Activated CD4-positive, alpha-beta T cell treated with anti-CD3 and anti-CD28 coated beads for 4 hours (primary cell): ENCODE results near the gene SNRNP70.
A peak's percentile ranks its signal among the peaks of the same experiment; 100 is the strongest.

Experiments
- DNase-seq, 2 donors: peaks; one replicate each; pipeline ENCODE4 v3.0.0-alpha.2; 2020

SNRNP70 gene

DNA sequence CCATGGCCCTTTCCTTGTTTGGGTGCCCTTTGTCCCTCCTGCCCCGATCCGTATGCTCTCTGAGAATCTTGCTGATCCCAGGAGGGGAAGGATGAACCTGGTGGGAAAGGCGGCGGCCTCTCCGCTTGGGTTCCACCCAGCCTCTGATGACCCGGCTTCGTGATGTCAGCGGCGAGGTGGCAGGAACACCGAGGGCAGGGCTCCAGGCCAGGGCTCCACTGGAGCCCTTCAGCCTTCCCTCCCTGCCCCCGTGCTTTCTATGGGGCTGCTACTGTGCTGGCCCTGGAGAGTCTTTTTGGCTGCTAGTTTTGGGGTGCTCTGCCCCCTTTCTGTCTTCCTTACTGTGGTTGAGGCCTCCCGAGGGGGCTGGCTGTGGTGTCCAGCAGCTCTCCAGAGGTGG is 17.1 kb downstream of the SNRNP70 start:
- no peak for DNase-seq

- no peak for DNase-seq
These were observed 18.3 kb downstream of the SNRNP70 start for GRCh38 chr19:49103331-49104085.

DNA sequence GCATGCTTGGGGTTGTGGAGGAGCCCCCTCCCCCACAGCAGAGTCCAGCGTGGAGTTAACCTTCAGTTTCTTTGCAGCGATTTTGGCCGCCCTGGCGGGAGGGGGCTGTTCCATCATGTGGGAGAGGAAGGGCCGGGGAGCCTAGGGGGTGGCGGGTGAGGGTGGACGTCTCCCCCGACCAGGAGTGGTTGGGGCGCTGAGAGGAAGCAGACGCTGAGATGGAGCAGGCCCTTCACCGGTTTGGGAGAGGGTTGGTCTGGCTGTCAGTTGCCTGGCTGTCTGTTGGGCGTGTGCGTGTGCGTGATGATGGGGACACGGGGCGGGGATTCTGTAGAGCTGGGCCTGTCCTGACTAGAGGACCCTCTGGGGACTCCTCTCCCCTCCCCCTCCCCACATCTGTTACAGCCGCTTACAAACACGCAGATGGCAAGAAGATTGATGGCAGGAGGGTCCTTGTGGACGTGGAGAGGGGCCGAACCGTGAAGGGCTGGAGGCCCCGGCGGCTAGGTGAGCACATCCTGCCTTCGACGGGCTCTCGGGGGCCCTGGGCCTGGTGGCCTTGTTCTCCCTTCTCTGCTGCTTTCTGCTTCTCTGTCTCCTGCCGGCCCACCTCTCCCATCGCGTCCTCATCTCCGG is 19.1 kb downstream of the SNRNP70 start:
- no peak for DNase-seq

GRCh38 chr19:49106648-49107135 is 21.4 kb downstream of the SNRNP70 start:
- peak; percentile 61 to 67 for DNase-seq

GRCh38 chr19:49107625-49108459 is 22.6 kb downstream of the SNRNP70 start:
- DNase-seq: no peak

- DNase-seq: no peak
These were observed 23.8 kb downstream of the SNRNP70 start for GRCh38 chr19:49109051-49109450.

DNA sequence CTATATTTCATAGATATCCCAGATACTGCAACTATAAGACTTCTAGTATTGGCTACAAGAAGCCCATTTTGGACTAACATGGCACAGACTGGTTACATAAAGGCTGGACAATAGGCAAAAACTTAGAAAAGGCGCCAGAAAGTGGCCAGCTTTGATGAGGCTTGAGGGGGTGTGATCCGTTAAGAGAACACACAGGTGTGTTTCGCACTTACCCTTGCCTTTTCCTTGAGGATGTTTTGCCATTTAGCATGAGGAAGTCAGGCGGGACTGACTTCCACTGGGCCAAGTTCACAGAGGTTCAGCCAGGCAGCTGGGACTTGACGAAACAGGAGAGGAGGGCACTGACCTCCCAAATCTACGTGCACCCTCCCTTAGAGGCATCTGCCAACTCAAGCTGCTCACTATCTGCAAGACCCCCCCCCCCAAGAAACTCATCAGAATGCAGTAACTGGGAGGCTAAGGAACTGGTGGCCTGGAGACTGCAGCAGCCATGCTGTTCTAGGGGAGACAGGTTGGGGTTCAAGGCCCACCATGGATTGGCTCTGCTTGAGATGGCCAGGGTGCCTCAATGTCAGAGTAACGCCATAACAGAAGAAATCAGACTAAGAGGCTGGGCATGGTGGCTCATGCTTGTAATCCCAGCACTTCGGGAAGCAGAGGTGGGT is 24.4 kb downstream of the SNRNP70 start:
- DNase-seq: no peak

GRCh38 chr19:49110567-49110966 is 25.3 kb downstream of the SNRNP70 start:
- no peak for DNase-seq

GRCh38 chr19:49111218-49111998 is 26.2 kb downstream of the SNRNP70 start:
- DNase-seq: no peak

DNA sequence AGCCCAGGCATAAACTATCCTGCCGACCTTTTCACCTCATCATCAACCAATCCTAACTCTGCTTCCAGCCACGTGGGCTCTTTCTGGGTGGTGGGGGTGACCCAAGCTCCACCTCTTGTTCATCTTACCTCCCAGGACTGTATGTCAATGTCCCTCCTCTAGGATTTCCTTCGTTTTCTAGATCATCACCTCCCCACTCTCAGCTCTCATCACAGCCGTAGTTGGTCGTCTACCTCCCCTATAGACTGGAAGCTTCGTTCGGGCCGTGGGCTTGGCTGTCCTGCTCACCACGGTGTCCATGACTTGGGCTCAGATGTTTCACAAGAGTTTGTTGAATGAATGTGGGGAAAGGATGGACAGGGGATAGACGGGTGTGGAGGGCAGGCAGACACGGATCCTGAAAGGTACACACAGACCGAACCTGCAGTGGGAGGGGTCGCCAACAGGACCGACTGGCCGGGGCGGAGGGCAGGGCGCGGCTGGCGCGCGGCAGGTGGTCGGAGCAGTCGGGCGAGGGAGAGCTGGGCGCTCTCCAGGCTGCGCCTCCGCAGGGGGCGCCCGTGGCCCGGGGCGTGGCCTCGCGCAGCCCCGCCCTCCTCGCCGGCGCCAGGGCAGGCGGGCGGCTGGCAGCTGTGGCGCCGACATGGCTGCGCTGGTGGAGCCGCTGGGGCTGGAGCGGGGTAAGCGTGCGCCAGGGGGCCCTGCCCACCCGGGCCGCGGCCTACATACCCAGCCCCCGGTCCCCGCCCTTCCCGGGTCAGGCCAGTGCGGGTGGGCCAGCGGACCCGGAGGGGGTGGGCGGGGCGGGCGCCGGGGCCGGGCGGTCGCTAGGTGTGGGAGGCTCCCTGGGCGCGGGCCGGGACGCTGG is 28.7 kb downstream of the SNRNP70 start, which contains the start of gene LIN7B:
Gene LIN7B (plus strand): TSS at position 609 of the 868 bp plus-strand sequence. CDS start 35 bp downstream, at position 644.
- DNase-seq: peak; percentile 67 to 69

GRCh38 chr19:49114630-49115363 is 29.5 kb downstream of the SNRNP70 start:
- DNase-seq: peak; percentile 52 to 61

GRCh38 chr19:49116544-49116943 is 31.3 kb downstream of the SNRNP70 start:
- no peak for DNase-seq

DNA sequence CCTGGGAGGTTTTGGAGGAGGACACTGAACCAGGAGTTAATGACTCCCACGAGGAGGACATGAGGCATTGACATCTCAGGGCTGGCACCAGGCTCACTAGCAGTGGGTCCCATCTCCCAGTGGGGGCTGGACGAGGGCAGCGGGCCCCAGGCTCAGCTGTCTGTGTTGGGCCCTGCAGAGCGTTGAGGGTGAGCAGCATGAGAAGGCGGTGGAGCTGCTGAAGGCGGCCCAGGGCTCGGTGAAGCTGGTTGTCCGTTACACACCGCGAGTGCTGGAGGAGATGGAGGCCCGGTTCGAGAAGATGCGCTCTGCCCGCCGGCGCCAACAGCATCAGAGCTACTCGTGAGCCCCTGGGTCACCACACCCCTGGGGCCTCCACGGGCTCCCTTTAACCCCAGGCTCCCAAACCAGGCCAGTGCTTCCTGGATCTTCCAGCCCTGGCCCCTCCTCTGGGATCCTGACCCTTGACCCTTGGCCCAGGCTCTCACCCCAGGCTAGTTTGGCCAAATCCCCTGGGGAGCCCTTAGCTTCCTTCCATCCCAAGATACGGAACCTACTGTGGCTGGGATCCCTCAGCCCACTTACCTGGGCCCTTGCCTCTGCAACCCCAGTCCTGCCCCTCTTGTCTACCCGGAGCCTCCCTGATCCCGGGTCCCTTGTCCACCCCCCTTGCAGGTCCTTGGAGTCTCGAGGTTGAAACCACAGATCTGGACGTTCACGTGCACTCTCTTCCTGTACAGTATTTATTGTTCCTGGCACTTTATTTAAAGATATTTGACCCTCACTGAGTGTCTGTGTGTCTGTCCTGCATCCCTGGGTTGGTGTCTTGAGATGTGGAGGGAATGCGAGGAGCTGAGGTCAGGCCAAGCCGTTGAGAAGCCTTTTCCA is 32.7 kb downstream of the SNRNP70 start:
- no peak for DNase-seq

DNA sequence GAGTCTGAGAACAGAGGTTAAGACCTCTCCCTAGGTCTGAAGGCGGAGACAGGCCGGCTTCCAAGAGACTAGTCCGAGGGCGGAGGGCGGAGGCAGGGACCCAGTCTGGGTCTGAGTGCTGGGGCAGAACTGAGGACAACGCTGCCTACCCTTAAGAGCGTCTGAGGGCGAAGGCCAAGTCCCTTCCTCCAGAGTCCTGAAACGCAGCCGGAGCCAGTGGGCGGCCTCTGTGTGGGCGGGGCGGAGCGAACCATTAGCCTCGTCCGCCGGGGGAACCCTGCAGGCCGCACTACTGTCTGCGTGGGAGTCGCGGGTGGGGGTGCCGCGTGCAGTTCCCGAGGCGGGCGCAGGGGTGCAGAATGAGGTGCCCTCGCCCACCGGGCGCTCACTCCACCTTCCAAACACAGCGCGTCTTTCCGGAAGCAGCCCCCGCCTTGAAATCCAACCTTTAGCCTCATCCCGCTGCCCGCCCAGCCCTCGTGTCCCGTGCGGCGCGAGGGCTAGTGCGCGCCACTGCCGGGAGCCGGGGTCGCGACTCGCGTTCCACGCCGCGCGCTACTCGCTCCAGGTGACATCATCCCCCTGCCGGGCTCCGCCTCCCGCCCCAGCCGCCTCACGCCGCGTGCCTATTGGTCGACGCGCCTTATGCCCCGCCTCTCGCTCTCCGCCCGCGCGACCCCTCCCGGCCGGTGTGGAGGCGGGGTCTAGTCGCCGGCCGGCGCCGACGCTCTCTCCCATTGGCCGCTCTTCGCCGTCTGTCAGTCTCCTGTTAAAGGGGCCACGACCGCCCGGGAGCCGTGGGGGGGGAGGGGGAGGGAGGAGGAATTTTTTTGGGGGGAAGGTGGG is 33.5 kb downstream of the SNRNP70 start, which contains the start of gene C19orf73:
Gene C19orf73 (minus strand): TSS at position 579 of the 846 bp plus-strand sequence. CDS start 121 bp downstream, at position 458.
- peak; percentile 95 to 97 for DNase-seq

DNA sequence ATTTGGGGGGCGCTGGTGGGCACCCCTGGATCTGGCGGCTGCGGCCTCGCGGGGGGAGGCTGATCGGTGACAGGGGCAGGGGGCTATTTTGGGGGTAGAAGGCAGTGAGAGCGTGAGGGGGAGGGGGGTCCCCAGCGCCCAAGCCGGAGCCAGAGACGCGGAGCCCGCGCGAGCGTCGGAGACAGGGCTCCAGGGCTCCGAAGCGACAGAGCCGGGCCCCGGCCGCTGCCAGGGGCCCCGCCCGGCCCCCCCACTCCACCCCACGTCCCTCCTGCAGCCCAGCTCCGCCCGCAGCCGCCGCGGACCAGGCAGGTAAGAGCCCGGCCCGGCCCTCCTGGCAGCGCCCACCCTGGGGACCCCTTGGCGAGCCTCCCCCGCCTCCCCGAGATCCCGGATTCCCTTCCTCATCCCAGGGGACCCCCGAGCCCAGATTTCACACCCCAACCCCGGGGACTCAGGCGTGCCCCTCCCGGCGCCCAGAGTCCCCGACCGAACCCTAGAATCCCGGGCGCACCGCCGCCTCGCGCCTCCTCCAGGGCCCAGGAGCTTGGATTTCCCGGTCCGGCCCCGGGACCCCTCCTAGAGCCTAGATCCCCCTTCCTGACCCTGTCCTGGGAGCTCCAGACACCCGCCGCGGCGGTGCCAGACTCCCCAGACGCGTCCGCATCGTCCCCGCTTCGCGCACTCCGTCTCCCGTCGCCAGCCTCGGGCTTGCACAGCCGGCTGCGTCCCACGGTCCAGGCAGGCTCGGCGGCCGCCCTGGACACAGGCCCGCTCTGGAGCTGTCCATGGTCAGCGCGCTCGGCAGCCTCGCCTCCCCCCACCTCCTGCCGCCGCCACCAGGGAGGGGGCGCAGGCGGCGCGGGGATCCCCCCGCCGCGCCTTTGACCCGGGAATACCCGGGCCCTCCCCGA is 34.4 kb downstream of the SNRNP70 start, which contains the start of gene PPFIA3:
Gene PPFIA3 (plus strand): TSS at position 134 of the 914 bp plus-strand sequence. CDS start 8,330 bp downstream, outside the sequence.
- DNase-seq: no peak

DNA sequence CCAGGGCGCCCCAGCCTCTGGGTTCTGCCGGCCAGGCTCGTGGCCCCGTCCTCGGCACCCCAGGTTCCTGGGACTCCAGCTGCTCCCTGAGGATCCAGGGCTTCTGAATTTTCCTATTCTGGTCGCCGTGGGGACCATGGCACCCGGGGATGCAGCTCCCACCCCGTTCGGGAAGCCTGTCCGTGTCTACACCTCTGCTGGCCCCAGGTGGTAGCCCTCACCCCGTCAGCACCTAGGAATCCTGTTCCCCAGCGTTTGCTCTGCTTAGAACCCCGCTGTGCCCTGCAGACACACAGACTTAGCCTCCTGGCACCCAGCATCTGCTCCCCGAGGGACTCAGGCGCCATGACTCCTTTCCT is 35.1 kb downstream of the SNRNP70 start:
- DNase-seq: no peak

DNA sequence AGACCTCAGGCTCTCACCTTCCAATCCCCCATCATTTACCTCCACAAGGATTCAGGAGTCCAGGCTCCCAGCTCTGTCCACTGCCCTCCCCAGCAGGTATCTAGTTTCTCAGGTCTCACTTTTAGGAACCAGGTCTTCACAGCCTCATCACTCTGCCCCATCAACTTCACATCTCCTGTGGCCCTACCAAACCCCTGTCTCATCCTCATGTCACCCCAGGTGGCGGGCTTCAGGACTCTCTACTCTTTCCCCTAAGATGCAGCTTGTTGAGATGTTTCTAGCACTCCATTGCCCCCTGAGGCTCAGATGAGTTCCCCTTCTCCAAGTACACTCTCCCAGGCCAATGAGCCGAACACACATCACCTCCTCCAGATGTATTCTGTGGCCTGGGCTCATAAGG is 35.6 kb downstream of the SNRNP70 start:
- no peak for DNase-seq
